Measurements from ENCODE around the gene PCCA.

DNA sequence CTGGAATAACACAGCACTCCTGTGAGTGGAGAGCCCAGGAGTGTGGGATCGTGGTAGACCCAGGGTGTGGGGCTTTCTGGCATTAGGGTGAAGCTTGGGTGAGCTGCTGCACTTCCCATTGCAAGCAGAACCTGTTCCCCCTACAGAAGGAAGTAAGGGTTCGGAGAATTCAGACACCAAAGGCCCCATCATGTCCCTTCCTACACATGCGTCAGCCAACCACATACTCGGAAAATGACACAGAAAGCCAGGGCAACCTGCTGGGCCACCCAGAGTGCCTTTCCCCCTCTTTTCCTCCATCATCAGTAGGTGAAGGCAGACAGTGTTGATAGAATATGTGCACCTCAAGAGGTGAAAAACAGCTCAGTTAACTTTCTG lies 456.8 kb downstream of the PCCA start:
- TF ChIP-seq, protein P1, sequence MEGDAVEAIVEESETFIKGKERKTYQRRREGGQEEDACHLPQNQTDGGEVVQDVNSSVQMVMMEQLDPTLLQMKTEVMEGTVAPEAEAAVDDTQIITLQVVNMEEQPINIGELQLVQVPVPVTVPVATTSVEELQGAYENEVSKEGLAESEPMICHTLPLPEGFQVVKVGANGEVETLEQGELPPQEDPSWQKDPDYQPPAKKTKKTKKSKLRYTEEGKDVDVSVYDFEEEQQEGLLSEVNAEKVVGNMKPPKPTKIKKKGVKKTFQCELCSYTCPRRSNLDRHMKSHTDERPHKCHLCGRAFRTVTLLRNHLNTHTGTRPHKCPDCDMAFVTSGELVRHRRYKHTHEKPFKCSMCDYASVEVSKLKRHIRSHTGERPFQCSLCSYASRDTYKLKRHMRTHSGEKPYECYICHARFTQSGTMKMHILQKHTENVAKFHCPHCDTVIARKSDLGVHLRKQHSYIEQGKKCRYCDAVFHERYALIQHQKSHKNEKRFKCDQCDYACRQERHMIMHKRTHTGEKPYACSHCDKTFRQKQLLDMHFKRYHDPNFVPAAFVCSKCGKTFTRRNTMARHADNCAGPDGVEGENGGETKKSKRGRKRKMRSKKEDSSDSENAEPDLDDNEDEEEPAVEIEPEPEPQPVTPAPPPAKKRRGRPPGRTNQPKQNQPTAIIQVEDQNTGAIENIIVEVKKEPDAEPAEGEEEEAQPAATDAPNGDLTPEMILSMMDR (IDR thresholded peaks at IDR 0.05; ENCODE audit: low read depth, low read length, missing input control), result no peak
- TF ChIP-seq, protein P2, sequence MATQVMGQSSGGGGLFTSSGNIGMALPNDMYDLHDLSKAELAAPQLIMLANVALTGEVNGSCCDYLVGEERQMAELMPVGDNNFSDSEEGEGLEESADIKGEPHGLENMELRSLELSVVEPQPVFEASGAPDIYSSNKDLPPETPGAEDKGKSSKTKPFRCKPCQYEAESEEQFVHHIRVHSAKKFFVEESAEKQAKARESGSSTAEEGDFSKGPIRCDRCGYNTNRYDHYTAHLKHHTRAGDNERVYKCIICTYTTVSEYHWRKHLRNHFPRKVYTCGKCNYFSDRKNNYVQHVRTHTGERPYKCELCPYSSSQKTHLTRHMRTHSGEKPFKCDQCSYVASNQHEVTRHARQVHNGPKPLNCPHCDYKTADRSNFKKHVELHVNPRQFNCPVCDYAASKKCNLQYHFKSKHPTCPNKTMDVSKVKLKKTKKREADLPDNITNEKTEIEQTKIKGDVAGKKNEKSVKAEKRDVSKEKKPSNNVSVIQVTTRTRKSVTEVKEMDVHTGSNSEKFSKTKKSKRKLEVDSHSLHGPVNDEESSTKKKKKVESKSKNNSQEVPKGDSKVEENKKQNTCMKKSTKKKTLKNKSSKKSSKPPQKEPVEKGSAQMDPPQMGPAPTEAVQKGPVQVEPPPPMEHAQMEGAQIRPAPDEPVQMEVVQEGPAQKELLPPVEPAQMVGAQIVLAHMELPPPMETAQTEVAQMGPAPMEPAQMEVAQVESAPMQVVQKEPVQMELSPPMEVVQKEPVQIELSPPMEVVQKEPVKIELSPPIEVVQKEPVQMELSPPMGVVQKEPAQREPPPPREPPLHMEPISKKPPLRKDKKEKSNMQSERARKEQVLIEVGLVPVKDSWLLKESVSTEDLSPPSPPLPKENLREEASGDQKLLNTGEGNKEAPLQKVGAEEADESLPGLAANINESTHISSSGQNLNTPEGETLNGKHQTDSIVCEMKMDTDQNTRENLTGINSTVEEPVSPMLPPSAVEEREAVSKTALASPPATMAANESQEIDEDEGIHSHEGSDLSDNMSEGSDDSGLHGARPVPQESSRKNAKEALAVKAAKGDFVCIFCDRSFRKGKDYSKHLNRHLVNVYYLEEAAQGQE (IDR thresholded peaks at IDR 0.05), result no peak
- TF ChIP-seq, protein P3, sequence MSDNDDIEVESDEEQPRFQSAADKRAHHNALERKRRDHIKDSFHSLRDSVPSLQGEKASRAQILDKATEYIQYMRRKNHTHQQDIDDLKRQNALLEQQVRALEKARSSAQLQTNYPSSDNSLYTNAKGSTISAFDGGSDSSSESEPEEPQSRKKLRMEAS (IDR thresholded peaks at IDR 0.05), result no peak
- TF ChIP-seq HNF4G (IDR thresholded peaks at IDR 0.05), result no peak

All from liver (tissue), 3 donors.